NCI-H1105 (cell line): ENCODE data around the gene SYNC.
A peak's percentile ranks its signal among the peaks of the same experiment; 100 is the strongest.
"Not testable (repeated sequence)": the region's sequence is repeated elsewhere in the genome, so short reads cannot be mapped to it uniquely, and the experiment has no call there.

Experiments used
- DNase-seq: peaks from one replicate; lab custom pipeline; 2025; lab: John Stamatoyannopoulos, UW

SYNC gene

DNA sequence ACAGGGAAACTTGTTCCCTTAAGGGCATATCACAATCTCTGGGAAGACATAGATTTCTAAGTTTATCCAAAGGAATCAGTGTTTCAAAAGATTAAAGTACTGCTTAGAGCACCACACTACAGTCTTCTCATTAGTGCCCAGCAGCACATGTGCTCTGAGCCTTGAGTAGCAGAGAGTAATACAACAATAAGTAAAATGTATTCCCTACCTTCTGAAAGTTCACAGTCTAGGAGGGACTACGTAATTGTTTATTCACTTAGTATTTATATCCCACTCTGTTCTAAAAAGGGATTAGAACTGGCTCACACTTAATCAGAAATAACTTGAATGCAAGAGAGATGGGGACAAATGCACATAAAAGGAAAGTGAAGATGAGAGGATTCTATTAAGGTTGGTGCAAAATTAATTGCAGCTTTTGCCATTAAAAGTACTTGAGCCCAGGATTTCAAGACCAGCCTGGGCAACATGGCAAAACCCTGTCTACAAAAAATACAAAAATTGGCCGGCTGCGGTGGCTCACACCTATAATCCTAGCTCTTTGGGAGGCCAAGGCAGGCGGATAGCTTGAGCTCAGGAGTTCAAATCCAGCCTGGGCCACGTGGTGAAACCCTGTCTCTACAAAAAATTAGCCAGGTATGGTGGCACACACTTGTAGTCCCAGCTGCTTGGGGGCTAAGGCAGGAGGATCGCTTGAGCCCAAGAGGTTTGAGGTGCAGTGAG, 9.0 kb downstream of the SYNC start:
- DNase-seq: no peak

DNA sequence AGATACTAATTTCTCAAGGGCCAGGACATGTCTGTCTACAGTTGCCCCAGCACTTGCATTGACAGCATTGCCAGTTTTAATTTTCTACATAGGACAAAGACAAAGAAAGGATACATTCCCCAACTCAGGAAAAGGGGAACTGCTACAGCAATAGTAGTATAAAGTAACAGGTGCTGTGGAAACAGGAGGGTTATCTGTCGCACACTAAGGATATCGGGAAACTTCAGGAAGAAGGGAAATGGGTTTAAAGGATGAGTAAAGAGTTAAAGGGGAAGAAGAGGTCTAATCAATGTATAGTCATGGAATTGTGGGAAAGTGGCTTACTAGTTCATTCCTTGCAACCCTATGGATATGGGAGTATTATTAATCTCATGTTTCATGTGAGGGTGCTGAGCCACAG, 16.2 kb downstream of the SYNC start:
- DNase-seq: no peak

DNA sequence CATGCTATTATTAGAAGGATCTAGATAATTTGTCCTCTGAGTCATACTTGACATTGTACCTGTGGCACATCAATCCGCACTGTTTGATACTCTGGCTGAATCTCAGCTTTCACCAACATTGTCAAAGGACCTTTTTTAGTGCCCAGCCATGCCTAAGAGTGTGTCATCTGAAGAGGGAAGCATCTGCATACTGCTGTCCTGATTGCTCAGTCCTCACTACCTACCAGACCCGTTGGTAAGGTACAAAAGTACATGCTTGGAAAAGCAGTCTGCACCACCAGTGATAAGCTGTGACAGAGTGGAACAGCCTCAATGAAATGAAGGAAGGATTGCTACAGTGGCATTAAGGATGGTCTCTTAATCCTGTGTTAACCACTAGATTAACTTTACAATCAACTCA, 17.1 kb downstream of the SYNC start:
- no peak for DNase-seq

DNA sequence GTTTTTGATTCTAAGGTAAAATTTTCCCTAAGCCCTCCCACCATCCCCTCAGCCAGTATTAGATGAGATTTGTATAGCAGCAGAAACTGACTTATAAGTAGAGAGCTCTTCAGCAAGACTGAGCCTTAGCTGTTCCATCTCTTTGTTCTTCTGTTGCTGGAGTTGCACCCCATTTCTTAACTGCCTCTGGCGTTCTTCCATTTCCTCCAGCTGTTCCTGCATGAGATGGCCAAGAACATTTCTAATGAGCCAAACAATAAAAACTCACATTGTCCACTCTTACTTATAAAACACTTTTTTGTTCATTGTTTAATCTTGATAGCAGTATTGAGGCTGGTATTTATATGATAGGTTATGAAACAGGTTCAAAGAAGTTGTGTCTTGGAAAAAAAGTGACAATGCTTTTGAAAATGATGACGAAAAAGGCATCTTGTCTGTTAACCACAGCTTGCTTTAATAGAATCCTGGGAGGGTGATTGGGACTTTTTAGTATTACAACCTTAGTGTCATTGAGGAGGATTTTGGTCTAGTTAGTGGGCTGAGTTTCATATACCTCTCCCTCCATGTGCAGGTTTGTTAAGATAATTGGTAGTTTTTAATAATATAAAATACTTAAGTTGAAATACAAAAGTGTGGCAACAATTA, 18.3 kb downstream of the SYNC start:
- no peak for DNase-seq

DNA sequence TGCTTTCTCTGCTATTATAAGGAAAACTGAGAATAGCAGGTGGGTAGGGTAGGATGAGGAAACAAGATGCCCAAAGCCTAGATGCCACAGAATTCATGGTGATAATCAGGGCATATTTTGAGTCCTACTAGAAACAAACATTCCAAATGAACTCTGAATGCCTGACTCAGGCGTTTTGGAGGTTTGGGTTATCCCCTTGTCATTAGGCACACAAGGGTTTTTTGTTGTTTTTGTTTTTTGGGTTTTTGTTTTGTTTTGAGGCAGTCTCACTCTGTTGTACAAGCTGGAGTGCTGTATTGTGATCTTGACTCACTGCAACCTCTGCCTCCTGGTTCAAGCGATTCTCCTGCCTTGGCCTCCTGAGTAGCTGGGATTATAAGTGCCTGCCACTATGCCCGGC, 19.2 kb downstream of the SYNC start:
- no peak for DNase-seq

DNA sequence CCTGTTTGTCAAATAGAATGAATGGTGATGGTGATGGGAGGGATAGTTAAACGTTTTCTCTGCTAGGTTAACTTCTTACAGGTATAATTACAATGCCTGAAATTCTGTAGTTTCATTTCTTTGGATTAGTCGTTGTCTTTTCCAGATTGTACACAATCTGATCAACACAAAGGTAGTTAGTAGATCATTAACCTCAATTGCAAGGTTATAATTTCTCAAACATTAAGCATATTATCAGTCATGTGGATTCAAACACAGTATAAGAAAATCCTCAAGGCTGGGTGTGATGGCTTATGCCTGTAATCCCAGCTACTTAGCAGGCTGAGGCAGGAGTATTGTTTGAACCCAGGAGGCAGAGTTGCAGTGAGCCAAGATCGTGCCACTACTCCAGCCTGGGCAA, 20.6 kb downstream of the SYNC start:
- no peak for DNase-seq

DNA sequence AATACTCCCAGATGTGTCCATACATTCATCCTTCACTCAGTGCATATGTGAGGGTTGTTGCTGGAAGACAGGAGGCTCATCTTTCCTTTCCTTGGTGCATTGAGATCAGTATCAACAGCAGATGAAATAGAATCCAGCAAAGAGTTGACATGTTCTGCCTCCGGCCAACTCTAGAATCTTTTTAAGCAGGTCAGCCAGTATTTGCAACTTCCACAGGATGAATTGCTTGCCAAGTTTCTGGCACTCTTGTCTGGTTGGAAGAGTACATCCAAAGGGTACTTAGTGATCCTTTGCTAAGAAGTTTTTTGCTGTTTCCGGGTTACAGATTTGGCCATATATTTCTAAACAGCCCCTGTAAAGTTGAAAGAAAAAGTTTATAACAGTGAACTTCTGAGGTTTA, 21.1 kb downstream of the SYNC start:
- DNase-seq: no peak

DNA sequence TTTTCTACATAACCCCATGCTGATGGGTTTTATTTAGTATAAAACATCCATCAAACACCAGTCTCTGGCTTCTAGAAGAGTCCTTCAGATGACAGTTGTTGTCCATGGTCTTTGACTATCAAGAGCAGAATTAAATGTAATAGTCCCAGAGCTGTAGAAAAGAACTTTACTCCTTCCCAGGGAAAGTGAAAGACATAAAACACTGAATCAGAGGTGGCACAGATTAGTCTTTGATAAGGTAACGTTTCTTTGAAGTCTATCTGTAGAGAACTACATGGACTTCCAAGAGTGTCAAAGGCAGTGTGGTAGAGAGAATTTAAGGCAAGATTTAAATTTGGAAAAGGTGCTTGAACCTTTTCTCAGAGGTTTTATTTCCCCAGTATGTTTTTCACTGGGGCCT, 21.9 kb downstream of the SYNC start:
- no peak for DNase-seq

DNA sequence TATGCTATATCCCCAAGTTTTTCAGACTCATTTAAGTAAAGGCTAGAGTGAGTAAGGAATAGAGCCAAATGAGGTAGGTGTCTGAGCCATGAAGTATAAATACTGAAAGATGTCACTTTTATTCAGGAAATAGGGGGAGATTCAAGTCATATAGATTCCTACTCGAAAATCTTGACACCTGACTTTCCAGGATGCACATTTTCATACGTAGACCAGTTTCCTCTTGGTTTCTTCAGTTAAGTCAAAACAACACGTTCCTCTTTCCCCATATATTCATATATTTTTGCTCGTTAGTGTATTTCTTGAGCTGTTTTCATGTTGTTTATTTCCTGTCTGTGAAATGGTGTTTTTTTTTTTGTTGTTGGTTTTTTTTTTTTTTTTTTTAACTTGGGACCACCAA, 22.6 kb downstream of the SYNC start:
- not testable (repeated sequence) for DNase-seq

DNA sequence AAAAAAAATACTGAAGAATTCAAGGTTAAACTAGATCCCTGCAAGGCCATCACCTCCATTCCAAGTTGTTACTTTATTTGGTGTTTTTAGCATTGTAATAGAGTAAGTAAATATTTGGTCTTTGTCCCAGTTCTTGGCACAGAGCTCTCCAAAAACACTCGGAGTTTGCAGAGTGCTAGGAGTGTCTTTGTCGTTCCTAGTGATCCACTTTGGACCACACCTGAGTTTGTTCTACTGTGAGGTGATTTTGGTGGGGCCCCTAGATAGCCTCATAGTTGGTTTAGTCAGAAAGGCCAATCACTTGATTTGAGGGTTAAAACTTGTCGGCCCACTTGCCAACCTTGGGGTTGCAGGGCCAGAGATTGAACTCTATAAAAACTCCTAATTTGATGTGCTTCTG, 25.6 kb downstream of the SYNC start:
- no peak for DNase-seq

DNA sequence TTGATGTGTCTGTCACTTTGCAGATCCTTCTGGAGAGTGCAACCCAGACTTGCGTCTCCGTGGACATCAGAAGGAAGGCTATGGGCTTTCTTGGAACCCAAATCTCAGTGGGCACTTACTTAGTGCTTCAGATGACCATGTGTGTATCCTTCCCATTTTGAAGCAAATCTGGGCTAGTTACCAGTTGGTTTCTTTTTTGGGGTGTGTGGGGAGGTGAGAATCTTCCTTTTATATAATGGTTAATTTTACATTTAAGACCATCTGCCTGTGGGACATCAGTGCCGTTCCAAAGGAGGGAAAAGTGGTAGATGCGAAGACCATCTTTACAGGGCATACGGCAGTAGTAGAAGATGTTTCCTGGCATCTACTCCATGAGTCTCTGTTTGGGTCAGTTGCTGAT, 33.9 kb downstream of the SYNC start:
- not testable (repeated sequence) for DNase-seq

DNA sequence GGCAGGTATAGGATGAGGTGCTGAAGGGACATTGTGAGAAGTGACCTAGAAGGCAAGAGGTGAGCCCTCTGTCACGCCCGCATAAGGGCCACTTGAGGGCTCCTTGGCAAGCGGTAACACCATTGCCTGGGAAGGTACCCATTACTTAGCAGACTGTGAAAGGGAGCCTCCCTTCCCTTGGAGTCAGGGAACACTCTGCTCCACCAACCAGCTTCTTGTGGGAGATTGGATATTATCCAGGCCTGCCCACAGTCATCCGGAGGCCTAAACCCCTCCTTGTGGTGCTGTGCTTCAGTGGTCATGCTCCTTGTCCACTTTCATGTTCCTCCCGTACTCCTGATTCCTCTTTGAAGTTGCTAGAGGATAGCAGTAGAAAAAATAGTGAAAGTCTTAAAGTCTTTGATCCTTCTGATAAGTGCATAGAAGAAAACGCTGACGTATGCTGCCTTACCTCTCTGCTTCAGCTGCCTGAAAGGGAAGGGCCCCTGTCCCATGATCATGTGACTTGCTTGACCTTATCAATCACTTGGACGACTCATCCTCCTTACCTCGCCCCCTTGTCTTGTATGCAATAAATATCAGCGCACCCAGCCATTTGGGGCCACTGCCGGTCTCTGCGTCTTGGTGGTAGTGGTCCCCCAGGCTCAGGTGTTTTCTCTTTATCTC, 35.5 kb downstream of the SYNC start:
- DNase-seq: no peak

DNA sequence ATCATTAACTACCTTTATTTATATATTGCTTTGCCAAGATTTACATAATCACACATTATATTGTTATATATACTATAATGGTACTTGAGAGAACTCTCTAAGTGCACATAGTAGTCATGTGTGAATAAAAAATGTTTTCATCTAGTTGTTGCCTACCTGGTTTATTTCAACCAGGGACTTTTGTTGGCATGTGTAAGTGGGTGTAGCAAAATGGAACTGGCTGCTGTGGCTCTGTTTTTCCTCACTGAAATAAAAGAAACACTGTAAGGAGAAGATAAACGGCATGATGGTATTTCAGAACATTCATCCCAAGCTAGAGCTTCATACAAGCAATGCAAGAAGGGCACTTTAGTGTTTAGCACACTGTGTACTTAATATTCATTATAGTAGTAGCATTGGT, 36.7 kb downstream of the SYNC start:
- no peak for DNase-seq

DNA sequence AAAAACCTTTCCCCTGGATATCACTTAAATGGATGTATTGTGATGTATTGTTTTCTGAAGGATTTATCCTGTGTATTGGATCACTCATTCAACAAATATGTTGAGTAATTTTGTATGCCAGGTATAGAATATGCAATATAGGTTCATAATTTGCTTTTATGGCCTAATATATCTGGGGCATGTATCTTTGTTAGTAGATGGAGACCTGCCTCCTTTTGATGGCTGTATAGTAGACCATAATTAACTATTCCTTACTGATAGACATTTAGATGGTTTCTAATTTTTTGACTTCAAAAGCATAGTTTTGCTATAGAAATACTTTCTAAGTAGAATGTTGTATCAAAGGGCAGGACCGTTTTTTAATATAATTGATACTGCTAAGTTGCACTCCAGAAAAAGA, 43.0 kb downstream of the SYNC start:
- DNase-seq: no peak

DNA sequence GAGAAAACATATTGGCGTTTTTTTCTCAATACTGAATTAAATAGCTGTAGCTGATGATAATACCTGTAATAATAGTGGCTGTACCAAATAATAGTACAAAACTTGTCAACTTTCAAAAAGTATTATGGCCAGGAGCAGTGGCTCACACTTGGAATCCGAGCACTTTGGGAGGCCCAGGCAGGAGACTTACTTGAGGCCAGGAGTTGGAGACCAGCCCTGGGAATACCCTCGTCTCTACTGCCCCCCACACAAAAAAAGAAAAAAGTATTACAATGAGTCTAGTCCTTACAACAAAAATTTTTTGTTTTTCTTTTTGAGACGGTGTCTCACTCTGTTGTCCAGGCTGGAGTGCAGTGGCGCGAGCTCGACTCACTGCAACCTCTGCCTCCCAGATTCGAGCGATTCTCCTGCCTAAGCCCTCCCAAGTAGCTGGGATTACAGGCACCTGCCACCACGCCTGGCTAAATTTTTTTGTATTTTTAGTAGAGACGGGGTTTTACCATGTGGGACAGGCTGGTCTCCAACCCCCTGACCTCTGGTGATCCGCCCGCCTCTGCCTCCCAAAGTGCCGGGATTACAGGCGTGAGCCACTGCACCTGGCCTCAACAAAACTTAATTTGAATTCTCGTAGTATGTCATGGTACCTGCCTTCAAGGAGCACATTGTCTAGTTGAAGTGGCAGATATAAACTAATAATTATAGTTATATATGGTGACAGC, 50.2 kb downstream of the SYNC start:
- DNase-seq: no peak

DNA sequence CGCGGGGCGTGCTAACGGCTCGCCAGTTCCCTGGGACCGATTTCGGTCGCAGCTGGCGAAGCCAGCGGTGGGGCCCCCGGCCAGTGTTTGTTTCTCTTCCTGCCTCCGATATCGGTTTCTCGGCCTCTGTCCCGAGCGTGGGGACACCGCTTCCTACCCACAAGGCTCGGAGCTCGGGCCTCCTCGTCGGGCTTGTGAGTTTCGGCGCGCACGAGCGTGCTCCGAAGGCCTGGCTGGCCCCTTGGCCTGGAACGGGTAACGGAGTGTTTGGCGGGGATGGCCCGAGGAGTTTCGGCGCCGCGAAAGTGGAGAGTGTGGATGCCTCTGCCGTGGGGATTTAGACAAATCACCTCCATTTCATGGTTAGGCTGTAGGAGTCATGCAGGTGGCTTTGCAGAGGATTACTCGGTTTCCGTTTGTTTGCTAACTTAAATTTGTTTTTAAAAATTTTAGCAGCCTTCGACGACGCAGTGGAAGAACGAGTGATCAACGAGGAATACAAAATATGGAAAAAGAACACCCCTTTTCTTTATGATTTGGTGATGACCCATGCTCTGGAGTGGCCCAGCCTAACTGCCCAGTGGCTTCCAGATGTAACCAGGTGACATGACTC, 51.0 kb downstream of the SYNC start:
- DNase-seq: peak; percentile 54

DNA sequence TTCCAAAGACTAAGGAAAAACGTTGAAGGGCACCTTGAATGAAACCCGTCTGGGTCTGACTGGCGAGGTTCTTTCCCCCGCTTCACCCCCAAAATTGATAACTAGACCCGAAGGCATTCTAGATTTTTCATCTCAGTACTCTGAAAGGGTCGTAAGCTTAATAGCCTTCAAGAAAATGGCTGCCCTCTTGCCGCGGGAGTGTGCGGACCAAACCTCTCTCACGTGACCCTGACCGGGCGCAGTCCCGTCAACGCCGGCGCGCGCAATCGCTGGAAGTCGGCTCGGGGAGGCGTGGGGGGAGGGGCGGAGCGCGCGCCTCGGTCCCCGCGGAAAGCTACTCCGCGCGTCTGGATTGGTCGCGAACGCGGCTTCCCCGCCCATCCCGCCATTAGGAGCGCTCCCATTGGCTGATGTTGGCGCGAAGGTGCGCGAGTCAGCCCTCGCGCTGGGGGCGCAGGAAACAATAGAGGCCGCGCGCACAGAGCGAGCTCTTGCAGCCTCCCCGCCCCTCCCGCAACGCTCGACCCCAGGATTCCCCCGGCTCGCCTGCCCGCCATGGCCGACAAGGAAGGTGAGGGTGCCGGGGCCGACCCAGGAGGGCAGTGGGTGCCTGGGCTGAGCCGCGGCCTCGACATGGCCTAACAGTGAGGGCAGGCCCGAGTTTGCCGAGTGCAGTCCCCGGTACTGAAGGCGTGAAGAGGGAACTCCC, 51.7 kb downstream of the SYNC start, which contains the start of gene RBBP4:
TSS of gene RBBP4 (plus strand) at position 457 of the 709 bp plus-strand sequence. CDS start at position 556, 99 bp downstream.
- peak; percentile 99 for DNase-seq

DNA sequence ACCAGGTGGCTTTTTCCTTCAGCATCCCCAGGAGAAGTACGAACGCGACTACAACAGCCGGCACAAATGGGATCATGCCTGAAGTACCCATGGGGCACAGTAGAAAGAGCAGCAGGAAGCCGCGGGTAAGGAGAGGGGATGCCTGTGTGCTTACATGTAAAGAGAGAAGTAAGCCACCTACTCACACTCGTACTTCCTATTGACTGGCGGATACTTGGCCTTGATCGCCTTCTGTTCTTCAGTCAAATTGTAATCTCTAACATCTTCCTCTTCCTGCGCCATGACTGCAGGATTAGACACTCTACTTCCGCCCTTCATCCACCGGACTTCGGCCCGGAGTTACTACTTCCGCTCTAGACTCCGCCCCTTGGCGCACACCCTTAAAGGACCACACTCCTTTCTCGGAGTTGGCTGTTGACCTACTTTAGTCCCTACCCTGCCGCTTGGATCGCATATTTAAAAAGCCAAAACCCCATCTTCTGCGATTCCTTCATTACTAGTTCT, 52.3 kb downstream of the SYNC start, which contains the start of gene ZBTB8OS:
TSS of gene ZBTB8OS (minus strand) at position 303 of the 504 bp plus-strand sequence. CDS start at position 282, 21 bp downstream.
- DNase-seq: peak; percentile 94

DNA sequence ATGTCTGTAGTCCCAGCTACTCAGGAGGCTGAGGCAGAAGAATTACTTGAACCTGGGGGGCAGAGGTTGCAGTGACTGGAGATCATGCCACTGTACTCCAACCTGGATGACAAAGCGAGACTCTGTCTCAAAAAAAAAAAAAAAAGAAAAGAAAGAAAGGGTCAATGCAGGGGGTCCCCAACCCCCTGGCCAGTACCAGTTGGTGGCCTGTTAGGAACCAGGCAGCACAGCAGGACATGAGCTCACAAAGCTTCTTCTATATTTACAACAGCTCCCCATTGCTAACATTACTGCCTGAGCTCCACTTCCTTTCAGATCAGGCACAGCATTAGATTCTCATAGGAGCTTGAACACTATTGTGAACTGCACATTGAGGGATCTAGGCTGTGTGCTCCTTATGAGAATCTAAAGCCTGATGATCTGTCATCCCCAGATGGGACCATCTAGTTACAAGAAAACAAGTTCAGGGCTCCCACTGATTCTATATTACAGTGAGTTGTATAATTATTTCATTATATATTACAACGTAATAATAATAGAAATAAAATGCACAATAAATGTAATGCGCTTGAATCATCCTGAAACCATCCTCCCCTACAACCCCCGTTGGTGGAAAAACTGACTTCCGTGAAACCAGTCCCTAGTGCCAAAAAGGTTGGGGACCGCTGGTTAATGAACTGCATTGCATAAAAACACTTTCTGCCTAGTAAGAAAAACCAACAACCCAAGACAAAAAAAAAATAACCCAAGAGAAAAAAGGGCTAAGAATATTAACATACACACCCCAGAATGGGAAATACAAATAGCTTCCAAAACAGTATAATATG, 55.0 kb downstream of the SYNC start:
- no peak for DNase-seq

DNA sequence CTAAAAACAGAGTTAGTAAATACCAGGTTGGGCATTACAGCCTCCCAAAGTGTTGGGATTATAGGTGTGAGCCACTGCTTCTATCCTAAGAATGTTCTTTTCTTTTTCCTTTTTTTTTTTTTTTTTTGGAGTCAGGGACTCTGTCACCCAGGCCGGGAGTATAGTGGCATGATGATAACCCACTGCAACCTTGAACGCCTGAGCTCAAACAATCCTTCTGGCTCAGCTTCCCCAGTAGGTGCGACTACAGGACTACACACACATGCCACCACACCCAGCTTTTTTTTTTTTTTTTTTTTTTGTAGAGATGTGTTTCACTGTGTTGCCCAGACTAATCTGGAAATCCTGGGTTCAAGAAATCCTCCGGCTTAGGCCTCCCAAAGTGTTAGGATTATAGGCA, 58.1 kb downstream of the SYNC start:
- no peak for DNase-seq
